GM12878 (cell line): ENCODE data around the gene TRABD2B. TPM values are rescaled to one million over a fixed set of nuclear protein-coding genes. Genes with fewer than 3 reads are reported as not detected.

Experiments
- ATAC-seq: fragments of 200-7000 bp; cut with Tn5 transposase; 3 replicates; pipeline ENCODE4 v1.9.1; 2020; ENCODE audit warnings: mild to moderate bottlenecking, moderate library complexity
- BruUV-seq: library from RNA; stranded (reverse); fragments of 400-500 nt; replicated peaks from 2 replicates; lab custom pipeline; 2021; lab: Mats Ljungman, UMichigan
- CTCF ChIA-PET: fragments of 300-600 bp; sonication (Branson Sonifier 250); formaldehyde crosslinking; extraction: SDS; loops from one replicate; lab custom pipeline; 2021; ENCODE audit warnings: inconsistent platforms; lab: Yijun Ruan, JAX
- POLR2A ChIA-PET: fragments of 350-600 bp; formaldehyde crosslinking; extraction: SDS; loops from one replicate; lab custom pipeline; 2021; ENCODE audit warnings: inconsistent platforms; lab: Charles Lee
- RAD21 ChIA-PET: fragments of 300-600 bp; sonication (Branson Sonifier 250); formaldehyde crosslinking; loops from one replicate; lab custom pipeline; 2023; ENCODE audit warnings: antibody characterized with exemption; ENCODE audit not compliant: unreplicated experiment; lab: Charles Lee
- SMC1A ChIA-PET: fragments of 300-600 bp; sonication (Branson Sonifier 250); formaldehyde crosslinking; loops from one replicate; lab custom pipeline; 2023; ENCODE audit not compliant: unreplicated experiment, uncharacterized antibody; lab: Charles Lee
- DNase-seq: peaks from one replicate; pipeline ENCODE4 v3.0.0-alpha.2; 2011; ENCODE audit warnings: low read depth, low spot score
- FAIRE-seq: peaks from 3 replicates; lab custom pipeline; 2011; peaks lifted over from hg19 to GRCh38; lab: Jason Lieb, UNC
- H2AFZ ChIP-seq: 2 replicates; pipeline ENCODE4 v1.6.0; 2011; ENCODE audit warnings: low read depth, low read length, control low read depth; ENCODE audit not compliant: control insufficient read depth
- H3K27ac ChIP-seq: 2 replicates; pipeline ENCODE4 v1.5.1; 2011; ENCODE audit warnings: control low read depth; ENCODE audit not compliant: control insufficient read depth, insufficient read depth
- H3K27me3 ChIP-seq, 2 experiments: replicated peaks in 1 of 2; 2 replicates each; pipeline versions ENCODE4 v1.6.0 to v1.6.1; 2011; ENCODE audit warnings: low read length in 1 of 2; ENCODE audit not compliant: control insufficient read depth in 2 of 2, insufficient read depth in 2 of 2
- H3K36me3 ChIP-seq, 2 experiments: 2 replicates each; pipeline ENCODE4 v1.5.1; 2011; ENCODE audit warnings: low read length in 1 of 2; ENCODE audit not compliant: control insufficient read depth in 2 of 2, insufficient read depth in 2 of 2
- H3K4me1 ChIP-seq: 2 replicates; pipeline ENCODE4 v1.6.1; 2011; ENCODE audit warnings: mild to moderate bottlenecking, low read length, moderate library complexity, mixed read lengths; ENCODE audit not compliant: control insufficient read depth, insufficient read depth
- H3K4me2 ChIP-seq: 2 replicates; pipeline ENCODE4 v1.6.0; 2011; ENCODE audit warnings: control low read depth; ENCODE audit not compliant: control insufficient read depth, insufficient read depth
- H3K4me3 ChIP-seq: fragments of 200-600 bp; sonication (generic); 2 replicates; pipeline ENCODE4 v1.5.1; 2016
- H3K79me2 ChIP-seq: 2 replicates; pipeline ENCODE4 v1.6.0; 2011; ENCODE audit warnings: low read length; ENCODE audit not compliant: control insufficient read depth, insufficient read depth
- H3K9ac ChIP-seq: 2 replicates; pipeline ENCODE4 v1.8.0; 2011; ENCODE audit warnings: low read length, control low read depth, mixed read lengths; ENCODE audit not compliant: control insufficient read depth, insufficient read depth
- H3K9me3 ChIP-seq: replicated peaks from 3 replicates; pipeline ENCODE4 v1.5.1; 2011; ENCODE audit warnings: mild to moderate bottlenecking, low read length; ENCODE audit not compliant: control insufficient read depth, insufficient read depth
- H4K20me1 ChIP-seq: 2 replicates; pipeline ENCODE4 v1.6.0; 2011; ENCODE audit not compliant: control insufficient read depth, insufficient read depth
- ESRRA ChIP-seq: IDR thresholded peaks from 2 replicates; pipeline ENCODE4 v1.6.1; 2012; ENCODE audit warnings: mild to moderate bottlenecking, low read length, improper control_type of control experiment
- FOS ChIP-seq: IDR thresholded peaks from 3 replicates; pipeline ENCODE4 v1.6.1; 2011; ENCODE audit warnings: borderline replicate concordance; ENCODE audit not compliant: insufficient read length; ENCODE audit errors: extremely low read depth
- IKZF1 ChIP-seq: fragments of 450-650 bp; conservative IDR thresholded peaks from 2 replicates; pipeline ENCODE4 v1.6.1; 2017; ENCODE audit warnings: antibody characterized with exemption, mild to moderate bottlenecking
- KDM1A ChIP-seq: fragments of 200-600 bp; sonication (generic); IDR thresholded peaks from 2 replicates; pipeline ENCODE4 v1.6.1; 2016; ENCODE audit warnings: borderline replicate concordance
- LARP7 ChIP-seq: fragments of 450-650 bp; IDR thresholded peaks from 2 replicates; pipeline ENCODE4 v1.6.1; 2017; ENCODE audit warnings: mild to moderate bottlenecking
- MEF2B ChIP-seq: fragments of 450-650 bp; IDR thresholded peaks from 2 replicates; pipeline ENCODE4 v1.6.1; 2018; ENCODE audit warnings: mild to moderate bottlenecking, moderate library complexity; ENCODE audit not compliant: partially characterized antibody, poor library complexity, severe bottlenecking
- NBN ChIP-seq: fragments of 450-650 bp; IDR thresholded peaks from 2 replicates; pipeline ENCODE4 v1.6.1; 2016
- REST ChIP-seq: IDR thresholded peaks from 2 replicates; pipeline ENCODE4 v1.6.1; 2012; ENCODE audit warnings: mild to moderate bottlenecking, low read depth, low read length
- RUNX3 ChIP-seq: IDR thresholded peaks from 2 replicates; pipeline ENCODE4 v1.6.1; 2012; ENCODE audit warnings: low read length, inconsistent platforms
- SPI1 ChIP-seq: IDR thresholded peaks from 2 replicates; pipeline ENCODE4 v1.6.1; 2011; ENCODE audit warnings: low read depth, mild to moderate bottlenecking, low read length, moderate library complexity, borderline replicate concordance; ENCODE audit not compliant: insufficient read depth
- SREBF2 ChIP-seq: IDR thresholded peaks from 2 replicates; pipeline ENCODE4 v1.6.1; 2012; ENCODE audit warnings: mild to moderate bottlenecking, low read length
- TBL1XR1 ChIP-seq: IDR thresholded peaks from 2 replicates; pipeline ENCODE4 v1.6.1; 2012; ENCODE audit warnings: low read depth, low read length, improper control_type of control experiment
- WRNIP1 ChIP-seq: IDR thresholded peaks from 2 replicates; pipeline ENCODE4 v1.6.1; 2011; ENCODE audit warnings: low read depth, low read length, improper control_type of control experiment, borderline replicate concordance
- WGBS: methylation state at CpG from one replicate; pipeline ENCODE4 v1.1.6; 2016; ENCODE audit warnings: low lambda C conversion rate; ENCODE audit not compliant: insufficient replicate concordance, insufficient coverage; ENCODE audit errors: missing lambda C conversion rate; 5-methylcytosine and 5-hydroxymethylcytosine counted together
- in situ Hi-C: fragments of 300-500 bp; cut with MboI; formaldehyde crosslinking; loops from 9 replicates; pipeline ENCODE4 v1.14.3; 2018; ENCODE audit warnings: mixed read lengths
- intact Hi-C: fragments of 100-400 bp; cut with micrococcal nuclease; formaldehyde crosslinking; loops from one replicate; pipeline ENCODE4 v1.14.2; 2022; ENCODE audit not compliant: unreplicated experiment
- polyA plus RNA-seq, 11 experiments: library from polyadenylated mRNA; depleted of rRNA in 4 of 11; unstranded in 6 of 11; stranded (reverse) in 5 of 11; fragments of >200 nt; fragmentation: Nextera tagmentation in 4 of 11; fragmentation: Illumina TruSeq in 1 of 11; extraction: Ambion mirVana in 4 of 11; extraction: Trizol in 1 of 11; gene quantifications; 1 replicate in 1 of 11; 2 replicates in 10 of 11; pipeline versions ENCODE4 v1.2.1 to v1.2.3, GENCODE V29; 2011 to 2016; ENCODE audit warnings: inconsistent platforms in 2 of 11, missing spikeins in 2 of 11, low read depth in 1 of 11
- total RNA-seq, 4 experiments: library from RNA; depleted of rRNA in 3 of 4; stranded (reverse); fragments of >200 nt in 3 of 4; fragmentation: Illumina TruSeq in 1 of 4; extraction: Trizol in 1 of 4; gene quantifications; 2 replicates each; pipeline versions ENCODE4 v1.2.1 to v1.2.3, GENCODE V29; 2013 to 2021
- TF ChIP-seq, protein P1 (sequence below): fragments of 450-650 bp; IDR thresholded peaks from 2 replicates; pipeline ENCODE4 v1.6.1; 2014; ENCODE audit warnings: mild to moderate bottlenecking
- TF ChIP-seq, protein P2 (sequence below): fragments of 450-650 bp; IDR thresholded peaks from 2 replicates; pipeline ENCODE4 v1.6.1; 2016; ENCODE audit warnings: mild to moderate bottlenecking

Gene TRABD2B
- total and polyA plus RNA-seq, 10 of the 15 experiments (the other 5 are each of a cell fraction or from before 2014, with no cell fraction given): not detected

GRCh38 chr1:47998396-47998990 is 1.3 kb upstream of the TRABD2B start:
- Histone ChIP-seq H3K9me3 (no peaks in the 10 kb centered on the region), H3K27me3 (peaks cover 0 to 7% of the 10 kb centered on the region in 2 experiments; a peak in 3 of 4 replicates), H3K4me1 (no peaks in the 10 kb centered on the region), H4K20me1 (no peaks in the 10 kb centered on the region), H3K27ac (no peak overlapping the region), H3K4me2 (no peak overlapping the region), H2AFZ (no peak overlapping the region), H3K79me2 (no peaks in the 10 kb centered on the region), H3K9ac (no peak overlapping the region), H3K36me3 (no peaks in the 10 kb centered on the region), H3K4me3 (no peak overlapping the region)
- TF ChIP-seq ESRRA (no peak), KDM1A (no peak), TBL1XR1 (no peak), IKZF1 (no peak), REST (no peak), RUNX3 (no peak), SPI1 (no peak), NBN (no peak), MEF2B (no peak), SREBF2 (no peak), LARP7 (no peak), WRNIP1 (no peak), FOS (no peak)
- TF ChIP-seq, protein P1, sequence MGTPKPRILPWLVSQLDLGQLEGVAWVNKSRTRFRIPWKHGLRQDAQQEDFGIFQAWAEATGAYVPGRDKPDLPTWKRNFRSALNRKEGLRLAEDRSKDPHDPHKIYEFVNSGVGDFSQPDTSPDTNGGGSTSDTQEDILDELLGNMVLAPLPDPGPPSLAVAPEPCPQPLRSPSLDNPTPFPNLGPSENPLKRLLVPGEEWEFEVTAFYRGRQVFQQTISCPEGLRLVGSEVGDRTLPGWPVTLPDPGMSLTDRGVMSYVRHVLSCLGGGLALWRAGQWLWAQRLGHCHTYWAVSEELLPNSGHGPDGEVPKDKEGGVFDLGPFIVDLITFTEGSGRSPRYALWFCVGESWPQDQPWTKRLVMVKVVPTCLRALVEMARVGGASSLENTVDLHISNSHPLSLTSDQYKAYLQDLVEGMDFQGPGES: no peak
- TF ChIP-seq, protein P2, sequence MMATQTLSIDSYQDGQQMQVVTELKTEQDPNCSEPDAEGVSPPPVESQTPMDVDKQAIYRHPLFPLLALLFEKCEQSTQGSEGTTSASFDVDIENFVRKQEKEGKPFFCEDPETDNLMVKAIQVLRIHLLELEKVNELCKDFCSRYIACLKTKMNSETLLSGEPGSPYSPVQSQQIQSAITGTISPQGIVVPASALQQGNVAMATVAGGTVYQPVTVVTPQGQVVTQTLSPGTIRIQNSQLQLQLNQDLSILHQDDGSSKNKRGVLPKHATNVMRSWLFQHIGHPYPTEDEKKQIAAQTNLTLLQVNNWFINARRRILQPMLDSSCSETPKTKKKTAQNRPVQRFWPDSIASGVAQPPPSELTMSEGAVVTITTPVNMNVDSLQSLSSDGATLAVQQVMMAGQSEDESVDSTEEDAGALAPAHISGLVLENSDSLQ: no peak
- BruUV-seq: no TSS peak
- SMC1A ChIA-PET: interaction anchor here (1.5 to 2.8 kb wide), 2 partner anchors 11 to 62 kb away, joined by 3 to 13 read pairs; no protein-coding TSS in a partner anchor
- FAIRE-seq (no peak), DNase-seq (no peak), ATAC-seq (no peak)
- POLR2A ChIA-PET: no interaction called here
- intact Hi-C loops (loop anchor here (5.0 kb wide), 1 partner anchor 204 kb away; no protein-coding TSS in a partner anchor), in situ Hi-C loops (no loop called here)
- RAD21 ChIA-PET: interaction anchor here (0.7 to 1.5 kb wide), 5 partner anchors 11 to 68 kb away, joined by 3 to 4 read pairs (median 3); no protein-coding TSS in a partner anchor
- CTCF ChIA-PET: interaction anchor here (0.6 to 4.1 kb wide), 13 partner anchors 10 to 565 kb away, joined by 3 to 38 read pairs (median 4); no protein-coding TSS in a partner anchor
- 22% methylated on average over 8 of the region's 8 CpGs for WGBS
